HG02885 (cell line): ENCODE measurements around the gene MAP3K4.
A peak's percentile ranks its signal among the peaks of the same experiment; 100 is the strongest.

Source experiments
- ATAC-seq: cut with Tn5 transposase; IDR thresholded peaks from one replicate; pipeline ENCODE4 v1.9.1; 2021; ENCODE audit warnings: mild to moderate bottlenecking; ENCODE audit not compliant: unreplicated experiment, poor library complexity

MAP3K4 gene, protein sequence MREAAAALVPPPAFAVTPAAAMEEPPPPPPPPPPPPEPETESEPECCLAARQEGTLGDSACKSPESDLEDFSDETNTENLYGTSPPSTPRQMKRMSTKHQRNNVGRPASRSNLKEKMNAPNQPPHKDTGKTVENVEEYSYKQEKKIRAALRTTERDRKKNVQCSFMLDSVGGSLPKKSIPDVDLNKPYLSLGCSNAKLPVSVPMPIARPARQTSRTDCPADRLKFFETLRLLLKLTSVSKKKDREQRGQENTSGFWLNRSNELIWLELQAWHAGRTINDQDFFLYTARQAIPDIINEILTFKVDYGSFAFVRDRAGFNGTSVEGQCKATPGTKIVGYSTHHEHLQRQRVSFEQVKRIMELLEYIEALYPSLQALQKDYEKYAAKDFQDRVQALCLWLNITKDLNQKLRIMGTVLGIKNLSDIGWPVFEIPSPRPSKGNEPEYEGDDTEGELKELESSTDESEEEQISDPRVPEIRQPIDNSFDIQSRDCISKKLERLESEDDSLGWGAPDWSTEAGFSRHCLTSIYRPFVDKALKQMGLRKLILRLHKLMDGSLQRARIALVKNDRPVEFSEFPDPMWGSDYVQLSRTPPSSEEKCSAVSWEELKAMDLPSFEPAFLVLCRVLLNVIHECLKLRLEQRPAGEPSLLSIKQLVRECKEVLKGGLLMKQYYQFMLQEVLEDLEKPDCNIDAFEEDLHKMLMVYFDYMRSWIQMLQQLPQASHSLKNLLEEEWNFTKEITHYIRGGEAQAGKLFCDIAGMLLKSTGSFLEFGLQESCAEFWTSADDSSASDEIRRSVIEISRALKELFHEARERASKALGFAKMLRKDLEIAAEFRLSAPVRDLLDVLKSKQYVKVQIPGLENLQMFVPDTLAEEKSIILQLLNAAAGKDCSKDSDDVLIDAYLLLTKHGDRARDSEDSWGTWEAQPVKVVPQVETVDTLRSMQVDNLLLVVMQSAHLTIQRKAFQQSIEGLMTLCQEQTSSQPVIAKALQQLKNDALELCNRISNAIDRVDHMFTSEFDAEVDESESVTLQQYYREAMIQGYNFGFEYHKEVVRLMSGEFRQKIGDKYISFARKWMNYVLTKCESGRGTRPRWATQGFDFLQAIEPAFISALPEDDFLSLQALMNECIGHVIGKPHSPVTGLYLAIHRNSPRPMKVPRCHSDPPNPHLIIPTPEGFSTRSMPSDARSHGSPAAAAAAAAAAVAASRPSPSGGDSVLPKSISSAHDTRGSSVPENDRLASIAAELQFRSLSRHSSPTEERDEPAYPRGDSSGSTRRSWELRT (N-terminal part only)

GRCh38 chr6:160991406-160992060 is at the start of gene MAP3K4:
Gene MAP3K4 (plus strand): TSS chr6:160991769. CDS start chr6:160991932, 163 bp downstream.
- ATAC-seq: peak; percentile 77

GRCh38 chr6:160943997-160944396 is 47.6 kb upstream of the MAP3K4 start:
- ATAC-seq: no peak

- no peak for ATAC-seq
Measured at GRCh38 chr6:160945516-160946177, 45.9 kb upstream of the MAP3K4 start.

DNA sequence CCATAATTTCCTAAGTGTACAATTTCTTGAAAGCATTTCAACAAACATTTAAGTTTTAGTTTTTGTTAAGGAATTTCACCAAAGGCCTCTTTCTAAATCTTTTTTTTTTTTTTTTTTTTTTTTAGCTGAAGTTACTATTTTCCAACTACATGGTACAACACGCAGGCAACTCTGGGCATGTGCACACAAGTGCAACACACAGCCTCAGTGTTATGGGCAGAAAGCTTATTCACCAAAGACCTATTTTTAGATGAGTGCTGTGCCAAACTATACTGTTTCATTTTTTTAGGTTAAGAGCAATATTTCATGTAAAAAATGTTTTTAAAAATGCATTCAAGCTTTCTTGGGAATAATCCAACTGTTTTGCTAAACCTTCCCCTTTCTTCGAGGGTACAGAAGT is 42.0 kb upstream of the MAP3K4 start:
- ATAC-seq: no peak

- ATAC-seq: no peak
Measured at GRCh38 chr6:160950507-160950906, 41.1 kb upstream of the MAP3K4 start.

DNA sequence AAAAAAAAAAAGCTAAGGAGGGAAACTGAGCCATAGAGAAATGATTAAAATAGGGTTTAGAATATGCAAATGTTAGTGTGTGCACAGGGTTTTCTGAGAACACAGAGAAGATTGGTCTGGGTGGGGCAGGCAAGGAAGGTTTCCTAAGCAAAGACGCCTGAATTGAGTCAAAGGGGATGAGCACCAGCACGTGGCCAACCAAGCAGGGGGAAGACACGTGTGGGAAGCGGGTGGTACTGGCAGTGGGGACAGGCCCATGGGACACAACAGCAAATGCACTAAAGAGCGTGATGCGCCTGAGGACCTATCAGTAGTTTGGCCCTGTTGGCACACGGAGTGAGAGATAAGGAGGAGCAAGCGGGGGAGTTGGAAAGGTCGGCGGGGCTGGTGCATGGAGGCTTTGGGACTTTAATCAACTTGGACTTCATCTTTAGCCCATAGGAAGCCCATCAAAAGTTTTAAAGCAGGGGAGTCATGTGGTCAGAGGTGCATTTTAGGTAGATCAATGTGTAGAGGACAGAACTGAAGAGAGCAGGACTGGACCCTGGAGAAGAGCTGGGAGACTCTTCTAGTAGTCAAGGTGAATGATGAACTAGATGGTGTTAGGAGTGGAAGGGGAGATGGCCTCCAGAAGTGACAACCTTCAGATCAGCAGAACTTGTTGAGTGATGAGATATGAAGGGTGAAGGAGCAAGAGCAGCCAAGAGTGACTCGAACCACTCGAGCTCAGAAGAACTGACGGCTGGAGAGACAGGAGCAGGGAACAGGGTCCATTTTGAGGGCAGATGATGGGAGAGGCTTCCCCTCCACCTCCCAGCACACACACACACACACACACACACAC is 40.2 kb upstream of the MAP3K4 start:
- no peak for ATAC-seq

GRCh38 chr6:160952633-160953281 is 38.8 kb upstream of the MAP3K4 start:
- ATAC-seq: no peak

DNA sequence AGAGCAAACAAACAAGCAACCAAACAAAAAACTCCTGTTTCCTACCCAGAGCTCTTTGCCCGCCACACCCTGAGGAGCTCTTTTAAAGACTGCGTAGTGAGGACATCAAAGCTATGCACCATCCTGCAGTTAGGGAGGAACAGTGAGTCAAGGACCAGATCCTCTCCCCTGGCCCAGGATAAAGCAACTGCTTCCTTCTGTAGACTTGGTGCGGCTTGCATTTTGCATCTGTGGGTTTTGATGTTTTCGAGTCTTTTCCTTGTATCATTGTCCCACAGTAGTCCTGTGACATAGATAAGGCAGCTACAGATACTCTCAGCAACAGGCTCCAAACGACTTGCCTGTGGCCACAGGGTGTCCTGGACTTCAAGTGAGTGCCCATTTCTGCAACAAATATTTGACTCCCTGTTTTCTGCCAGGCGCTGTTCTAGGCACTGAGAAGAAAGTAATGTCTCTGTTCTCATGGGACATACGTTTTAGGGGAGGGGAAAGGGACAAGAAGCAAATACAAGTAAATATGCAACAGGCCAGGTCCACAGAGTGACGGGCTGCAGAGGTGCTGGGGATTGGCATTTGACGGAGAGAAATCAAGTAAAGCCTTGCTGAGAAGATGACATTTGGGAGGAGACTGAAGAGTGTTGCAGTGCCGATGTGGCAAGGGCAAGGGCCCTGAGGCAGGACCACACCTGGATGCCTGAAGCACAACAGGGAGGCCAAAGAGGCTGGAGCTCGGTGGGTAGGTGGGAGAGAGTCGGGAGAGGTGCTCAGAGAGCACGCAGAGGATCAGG is 35.9 kb upstream of the MAP3K4 start:
- no peak for ATAC-seq

GRCh38 chr6:160956300-160957035 is 35.1 kb upstream of the MAP3K4 start:
- ATAC-seq: no peak

GRCh38 chr6:160959726-160960435 is 31.7 kb upstream of the MAP3K4 start:
- no peak for ATAC-seq

GRCh38 chr6:160960839-160961238 is 30.7 kb upstream of the MAP3K4 start:
- ATAC-seq: no peak

GRCh38 chr6:160962835-160963623 is 28.5 kb upstream of the MAP3K4 start:
- no peak for ATAC-seq

GRCh38 chr6:160963651-160964050 is 27.9 kb upstream of the MAP3K4 start:
- no peak for ATAC-seq

GRCh38 chr6:160965893-160966292 is 25.7 kb upstream of the MAP3K4 start:
- ATAC-seq: no peak

DNA sequence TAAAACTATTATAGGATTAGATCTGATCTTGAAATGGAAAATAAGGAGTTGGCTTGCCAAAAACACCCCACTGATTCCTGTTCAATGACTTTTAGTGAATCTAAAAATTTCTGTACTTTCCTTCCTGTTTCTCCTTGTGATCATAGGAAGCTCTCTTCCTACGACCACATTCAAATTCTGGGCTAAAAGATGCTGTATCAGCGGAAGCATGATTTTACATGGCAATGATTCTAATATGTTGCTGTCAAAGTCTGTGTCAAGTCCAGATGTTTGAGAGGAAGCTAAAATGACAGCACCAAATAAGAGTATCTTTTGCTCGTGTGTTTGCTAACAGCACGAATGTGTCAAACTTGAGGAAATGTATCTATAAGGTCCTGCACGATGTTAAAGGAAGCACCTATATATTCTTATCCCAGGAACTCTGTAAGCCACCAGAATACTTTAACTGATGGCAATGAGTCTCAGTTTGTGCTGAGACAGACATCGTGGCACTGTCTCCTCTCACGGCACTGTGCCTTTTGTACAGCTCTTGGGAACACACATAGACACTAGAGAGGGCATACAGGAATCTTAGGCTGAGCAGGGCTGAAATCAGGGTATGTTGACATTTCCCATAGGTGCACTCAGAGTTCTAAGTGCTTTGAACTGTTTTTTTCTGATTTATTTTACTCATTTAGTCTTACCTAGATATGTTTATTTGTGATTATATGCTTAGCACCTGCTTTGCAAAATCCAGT is 24.9 kb upstream of the MAP3K4 start:
- ATAC-seq: no peak
